GM21381 (cell line): ENCODE results near the gene ESRRB.

Source experiments
- ATAC-seq: cut with Tn5 transposase; IDR thresholded peaks from one replicate; pipeline ENCODE4 v1.9.1; 2021; ENCODE audit warnings: mild to moderate bottlenecking, moderate library complexity; ENCODE audit not compliant: unreplicated experiment

ESRRB gene

DNA sequence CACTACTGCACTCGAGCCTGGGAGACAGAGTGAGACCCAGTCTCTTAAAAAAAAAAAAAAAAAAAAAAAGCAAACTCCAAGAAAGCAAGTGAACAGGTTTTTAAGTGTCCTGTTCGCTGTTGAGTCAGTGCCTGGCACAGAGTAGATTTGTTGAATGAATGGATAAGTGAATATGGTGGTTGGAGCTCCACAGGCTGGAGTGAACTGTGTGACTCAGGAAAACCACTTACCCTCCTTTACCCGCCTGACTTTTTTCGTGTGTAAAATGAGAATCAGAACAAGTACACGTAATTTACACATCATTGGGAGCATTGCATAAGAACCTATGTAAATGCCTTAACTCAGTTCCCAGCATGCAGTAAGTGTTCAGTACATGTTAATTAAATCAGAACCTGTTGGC lies 24.0 kb upstream of the ESRRB start:
- no peak for ATAC-seq

DNA sequence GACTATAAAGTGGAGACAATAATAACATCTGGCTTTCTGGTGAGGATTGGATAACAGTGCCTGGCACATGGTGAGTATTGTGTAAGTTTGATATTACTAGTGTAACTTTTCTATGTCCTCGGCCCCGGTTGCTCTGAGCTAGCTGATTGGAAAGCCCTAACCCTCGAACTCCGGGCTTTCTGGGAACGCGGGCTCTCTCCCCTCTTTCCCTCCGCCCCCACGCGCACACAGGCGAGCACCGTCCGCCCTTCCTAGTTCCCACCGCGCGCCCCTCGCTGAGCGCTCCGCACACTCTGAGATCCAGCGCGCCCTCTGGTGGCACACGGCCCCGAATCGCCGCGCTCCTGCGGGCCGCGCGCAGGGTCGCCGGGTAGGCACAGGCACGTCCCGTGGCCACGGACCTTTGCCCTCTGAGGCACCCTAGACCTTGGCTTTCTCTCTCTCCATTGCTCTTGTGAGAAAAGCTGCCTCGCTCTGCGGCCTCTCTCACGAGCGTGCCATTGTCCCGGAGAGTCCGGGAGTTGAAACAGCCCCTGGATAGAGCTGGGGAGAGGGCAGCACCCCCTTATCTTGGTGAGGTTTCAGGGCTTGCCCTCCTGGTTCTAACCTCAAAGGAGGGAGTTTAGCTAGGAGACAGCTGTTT lies 23.2 kb upstream of the ESRRB start:
- no peak for ATAC-seq

DNA sequence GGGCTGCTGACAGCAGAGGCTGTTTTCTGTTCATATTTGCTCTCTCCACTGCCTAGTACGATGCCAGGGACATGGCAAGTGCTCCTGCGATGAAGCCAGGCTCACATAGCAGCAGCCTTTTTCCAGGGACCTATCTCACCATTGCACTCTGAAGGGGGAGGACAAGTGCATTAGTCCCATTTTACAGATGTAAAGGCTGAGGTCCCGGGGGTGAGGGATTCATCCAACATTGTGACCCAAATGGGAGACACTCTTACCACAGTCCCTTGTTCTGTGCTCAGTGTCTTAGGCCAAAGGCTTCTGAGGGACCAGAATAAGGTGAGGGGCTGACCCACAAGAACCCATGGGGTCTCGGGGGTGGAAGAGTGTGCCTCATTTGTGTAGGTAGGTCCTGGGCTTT lies 21.6 kb upstream of the ESRRB start:
- ATAC-seq: no peak

DNA sequence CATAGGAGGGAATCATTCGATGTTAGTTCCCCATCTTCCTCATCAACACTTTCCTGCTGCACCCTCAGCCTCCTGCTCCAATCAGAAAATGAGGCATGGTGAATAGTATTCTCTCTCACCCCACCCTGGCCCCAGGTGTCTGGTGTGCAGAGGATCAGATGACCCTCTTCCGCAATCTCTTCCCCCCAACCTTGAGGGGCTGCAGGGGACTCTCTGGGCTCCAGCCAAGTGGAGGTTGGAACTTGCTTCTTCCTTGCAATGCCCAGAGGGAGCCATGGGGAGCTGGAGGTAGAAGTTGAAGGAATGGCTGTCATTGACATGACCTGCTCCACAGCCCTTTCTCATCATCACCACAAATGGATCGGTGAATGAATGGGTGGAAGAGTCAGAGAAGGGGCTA lies 20.2 kb upstream of the ESRRB start:
- no peak for ATAC-seq

DNA sequence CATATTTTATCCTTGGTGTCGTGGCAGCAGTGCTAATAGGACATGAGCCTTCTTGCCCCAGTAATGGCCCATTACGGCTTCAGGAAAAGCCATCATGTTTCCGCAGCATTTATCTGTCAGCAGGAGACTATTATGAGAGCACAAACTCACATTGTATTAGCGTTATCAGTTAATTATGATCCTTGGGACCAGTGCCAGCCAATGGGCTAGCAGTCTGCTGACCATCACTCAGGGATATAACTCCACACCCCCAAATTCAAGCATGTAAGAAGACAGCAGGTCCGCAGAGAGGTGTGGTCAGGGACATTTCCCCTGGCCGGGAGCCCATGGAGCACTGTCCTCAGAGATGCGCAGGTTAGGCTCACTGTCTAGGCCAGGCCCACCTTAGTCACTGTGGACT lies 4.9 kb upstream of the ESRRB start:
- no peak for ATAC-seq

DNA sequence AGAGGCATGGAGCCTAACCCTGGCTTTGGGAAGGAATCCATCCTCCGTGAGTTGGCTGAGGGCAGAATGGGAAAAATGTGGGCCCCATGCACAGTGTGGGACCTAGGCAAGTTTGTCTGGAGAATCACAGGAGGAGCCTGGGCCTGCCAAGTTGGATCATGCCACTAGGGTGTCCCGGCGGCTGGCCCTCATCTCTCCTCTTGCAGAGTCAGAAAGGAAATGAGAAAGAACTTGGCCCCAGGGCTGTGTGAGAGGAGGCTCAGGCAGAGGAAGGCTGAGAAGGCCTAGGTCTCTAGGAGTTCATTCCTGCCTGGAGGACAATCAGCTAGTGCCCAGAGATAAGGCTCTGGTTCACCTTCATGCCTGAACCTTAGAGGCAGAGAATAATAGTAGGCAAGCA lies 2.5 kb upstream of the ESRRB start:
- no peak for ATAC-seq

DNA sequence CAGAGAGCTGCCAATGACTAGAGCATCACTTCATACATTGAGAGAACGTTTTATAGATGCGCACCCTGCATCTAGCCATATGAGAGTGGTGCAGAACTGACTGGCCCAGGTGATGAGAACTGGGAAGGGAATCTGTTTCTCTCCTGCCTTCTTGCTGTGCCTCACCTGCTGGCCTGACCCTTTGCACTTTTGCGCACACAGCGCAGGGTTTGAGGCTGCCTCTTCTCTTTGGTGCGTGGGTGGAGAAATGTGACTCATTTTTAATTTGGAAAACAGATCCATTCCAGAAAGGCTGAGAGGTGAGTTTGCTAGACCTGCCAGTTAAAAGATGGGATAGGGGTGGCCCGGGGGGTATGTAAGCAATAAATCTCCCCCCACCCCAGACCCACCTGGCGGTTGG lies 453 bp upstream of the ESRRB start:
- ATAC-seq: no peak

DNA sequence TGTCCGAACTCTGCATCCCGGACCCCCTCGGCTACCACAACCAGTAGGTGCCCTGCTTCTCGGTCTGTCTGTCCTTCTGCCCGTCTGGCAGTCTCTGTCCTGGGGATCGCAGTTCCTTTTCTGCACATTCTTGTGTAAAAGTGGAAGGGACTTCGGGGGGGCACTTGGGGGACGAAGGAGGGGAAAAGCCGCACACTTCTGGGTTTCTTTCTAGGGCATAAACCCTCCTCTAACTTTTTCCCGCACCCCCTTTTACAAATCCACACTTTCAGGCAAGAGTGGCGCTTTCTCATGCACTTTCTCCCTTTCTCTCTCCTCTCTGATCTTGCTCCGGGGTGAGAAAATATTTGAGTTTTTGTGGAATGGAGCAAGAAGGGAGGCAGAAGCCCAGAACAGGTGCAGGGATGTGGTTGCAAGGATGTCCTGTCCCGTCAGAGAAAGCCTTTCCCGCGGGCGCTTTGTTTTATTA lies 506 bp downstream of the ESRRB start:
- ATAC-seq: no peak

DNA sequence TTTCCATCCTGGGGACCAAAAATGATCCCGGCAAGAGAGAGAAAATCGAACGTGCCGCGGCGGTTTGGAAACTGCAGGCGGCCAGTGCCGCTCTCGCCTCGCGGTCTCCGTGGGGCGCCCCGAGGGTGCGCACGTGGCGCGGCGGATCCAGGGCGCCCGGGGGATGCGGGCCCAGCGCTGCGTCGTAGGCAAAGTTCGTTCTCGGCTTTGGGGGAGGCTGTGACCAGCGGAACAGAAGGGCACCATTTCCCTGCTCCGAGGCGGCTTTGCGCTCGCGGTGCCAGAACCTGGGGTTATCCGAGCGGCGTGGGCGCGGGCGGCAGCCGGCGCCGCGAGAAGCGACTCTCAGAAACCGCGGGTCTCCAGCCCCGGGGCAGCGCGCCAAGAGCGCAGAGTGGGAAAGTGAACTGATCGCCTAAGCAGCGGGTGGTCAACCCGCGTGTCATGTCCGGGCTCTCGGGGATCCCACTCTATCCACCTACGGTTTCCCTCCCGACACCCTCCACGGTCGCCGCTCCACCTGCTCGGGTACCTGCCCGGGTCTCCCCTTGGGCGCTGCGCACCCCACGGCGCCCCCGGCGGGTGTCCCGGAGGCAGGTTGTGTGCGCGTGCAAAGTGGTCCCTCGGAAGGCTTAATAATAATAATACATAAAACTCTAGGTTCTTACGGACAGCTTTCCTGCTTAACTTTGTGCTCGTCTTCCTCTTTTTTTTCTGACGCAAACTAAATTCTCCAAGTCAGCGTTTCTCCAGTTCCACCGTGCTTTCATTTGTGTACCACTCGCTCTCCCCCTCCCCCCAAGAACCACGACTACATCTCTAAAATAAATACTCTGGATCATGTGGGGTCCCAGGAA lies 1.2 kb downstream of the ESRRB start:
- ATAC-seq: no peak

DNA sequence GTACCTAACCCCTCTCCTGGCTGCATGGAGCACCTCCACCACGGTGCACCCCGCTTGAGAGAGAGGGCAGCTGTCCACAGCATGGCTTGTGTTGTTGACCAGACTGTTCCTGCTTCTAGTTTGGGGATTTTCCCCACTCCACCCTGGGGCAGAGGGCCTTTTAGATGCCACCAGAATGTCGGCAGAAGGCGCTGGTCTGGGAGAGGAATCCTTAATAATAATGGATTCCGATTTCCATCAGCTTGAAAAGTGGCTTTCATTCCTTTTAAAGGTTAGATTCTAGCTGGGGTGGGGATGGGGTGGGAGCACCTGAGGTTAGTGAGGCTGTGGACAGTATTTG lies 1.8 kb downstream of the ESRRB start:
- ATAC-seq: no peak

DNA sequence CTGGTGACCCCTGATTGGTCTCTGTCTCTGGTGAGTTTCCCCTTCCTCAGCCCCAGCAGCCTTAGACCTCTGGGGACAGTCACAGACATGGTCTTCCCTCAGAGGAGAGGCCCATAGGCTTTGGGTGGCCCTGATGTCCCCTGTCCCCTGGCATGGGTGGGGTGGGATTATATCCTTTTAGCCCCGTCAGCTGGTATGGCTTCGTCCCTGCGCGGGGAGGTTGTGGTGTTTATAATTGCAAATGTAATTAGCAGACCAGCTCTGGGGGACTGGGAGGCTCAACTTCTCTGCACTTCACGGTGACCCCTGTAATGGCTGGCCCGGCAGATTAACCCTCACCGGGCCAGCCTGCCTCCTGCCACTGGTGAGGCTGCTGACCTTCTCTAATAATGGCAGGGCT lies 5.1 kb downstream of the ESRRB start:
- no peak for ATAC-seq

DNA sequence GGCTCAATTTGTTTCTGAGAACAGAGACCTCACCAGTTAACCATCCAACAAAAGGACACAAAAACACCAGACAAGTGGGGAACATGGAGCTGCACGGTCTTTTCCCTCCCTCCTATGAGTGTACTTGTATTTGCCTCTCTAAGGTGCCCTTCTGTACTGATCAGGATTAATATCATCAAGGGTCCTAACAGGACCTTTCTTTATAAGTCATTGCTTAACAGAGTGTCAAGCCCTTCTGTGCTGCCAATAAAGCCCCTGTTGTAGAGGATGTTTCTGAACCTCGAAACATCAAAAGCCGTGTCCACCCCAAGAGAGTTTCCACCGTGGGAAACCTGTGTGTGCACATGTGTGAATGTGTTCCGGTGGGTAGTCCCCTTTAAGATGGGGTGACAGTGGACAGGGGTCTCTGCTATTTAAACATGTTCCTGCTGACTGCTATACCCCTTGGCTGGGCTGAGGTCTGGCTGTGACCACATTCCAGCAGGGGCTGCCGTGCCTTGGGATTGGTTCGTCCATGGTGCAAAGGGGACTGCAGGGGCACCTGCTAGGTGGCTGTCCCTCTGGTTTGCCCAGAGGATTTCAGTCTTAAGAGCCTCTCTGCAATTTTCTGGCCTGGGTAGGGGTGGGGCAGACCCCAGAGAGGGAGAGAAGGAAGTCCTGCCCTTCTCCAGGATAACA lies 6.0 kb downstream of the ESRRB start:
- no peak for ATAC-seq

DNA sequence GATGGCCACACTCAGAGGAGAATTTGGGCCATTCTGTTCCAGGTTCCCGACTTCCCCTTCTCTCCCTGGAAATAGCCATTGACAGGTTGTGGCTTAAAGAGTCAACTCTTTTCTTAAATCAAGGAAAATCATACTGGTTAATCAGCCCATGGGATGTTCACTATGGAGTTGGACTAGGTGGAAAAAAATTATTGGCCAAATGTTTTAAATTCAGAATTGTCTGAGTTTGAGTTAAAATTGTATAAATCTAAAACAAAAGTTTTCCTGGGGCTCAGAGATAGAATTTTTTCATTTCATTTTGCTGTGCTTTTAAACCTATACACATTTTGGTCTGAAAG lies 6.5 kb downstream of the ESRRB start:
- no peak for ATAC-seq

DNA sequence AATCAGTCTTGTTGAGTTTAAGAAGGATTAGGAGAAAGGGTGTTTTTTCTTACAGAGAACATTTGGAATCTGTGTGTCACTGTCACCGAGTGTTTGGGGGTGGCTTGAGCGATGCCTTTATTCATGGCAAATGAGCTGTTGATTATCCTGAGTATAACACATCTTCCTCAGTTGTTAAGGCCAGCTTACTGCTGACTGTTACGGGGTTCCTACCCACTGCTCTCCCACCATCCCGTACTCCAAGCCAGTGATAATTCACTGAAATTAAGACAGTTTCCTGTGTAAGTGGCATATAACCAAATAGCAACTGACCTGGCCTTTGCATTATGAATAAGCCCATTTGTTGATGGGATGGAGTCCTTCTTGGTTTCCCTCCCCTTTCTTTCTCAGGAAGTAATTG lies 9.5 kb downstream of the ESRRB start:
- ATAC-seq: no peak

DNA sequence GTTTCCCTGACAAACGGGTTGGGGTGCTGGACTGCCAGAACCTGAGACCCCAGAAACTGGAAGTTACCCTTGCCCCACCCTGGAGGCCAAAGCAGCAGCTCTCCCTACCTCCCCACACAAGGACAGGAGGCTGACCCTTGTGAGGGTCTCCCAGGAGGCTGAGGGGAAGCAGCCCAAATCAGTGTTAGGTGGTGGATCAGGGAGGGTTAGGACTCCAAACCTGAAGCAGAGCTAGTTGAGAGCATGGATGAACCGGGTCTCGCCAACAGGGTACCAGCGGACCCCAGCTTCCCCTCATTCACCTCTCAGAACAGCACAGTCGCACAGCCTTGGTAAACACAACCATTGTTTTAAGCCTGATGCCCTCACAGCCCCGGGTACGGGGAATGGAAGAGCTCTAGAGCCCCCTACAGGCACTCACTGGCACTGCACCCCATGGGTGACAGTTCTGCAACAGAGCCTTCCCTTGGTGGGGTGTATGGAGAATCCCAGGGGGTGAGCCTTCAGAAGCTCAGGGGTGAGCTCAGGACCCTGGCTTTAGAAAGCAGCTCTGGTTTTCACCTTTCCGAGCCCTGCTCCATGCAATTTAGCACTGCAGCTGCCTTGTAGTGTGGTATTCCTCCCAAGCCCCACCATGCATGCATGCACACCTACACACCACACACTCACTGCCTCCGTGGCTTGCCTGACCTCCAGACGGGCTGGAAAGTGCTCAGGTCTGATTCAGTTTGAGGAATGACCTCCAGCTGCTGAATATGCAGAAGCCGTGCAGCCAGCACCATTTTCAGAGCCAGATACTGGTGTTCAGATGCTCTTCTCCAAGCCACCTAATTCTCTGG lies 11.2 kb downstream of the ESRRB start:
- peak; percentile 75 for ATAC-seq

DNA sequence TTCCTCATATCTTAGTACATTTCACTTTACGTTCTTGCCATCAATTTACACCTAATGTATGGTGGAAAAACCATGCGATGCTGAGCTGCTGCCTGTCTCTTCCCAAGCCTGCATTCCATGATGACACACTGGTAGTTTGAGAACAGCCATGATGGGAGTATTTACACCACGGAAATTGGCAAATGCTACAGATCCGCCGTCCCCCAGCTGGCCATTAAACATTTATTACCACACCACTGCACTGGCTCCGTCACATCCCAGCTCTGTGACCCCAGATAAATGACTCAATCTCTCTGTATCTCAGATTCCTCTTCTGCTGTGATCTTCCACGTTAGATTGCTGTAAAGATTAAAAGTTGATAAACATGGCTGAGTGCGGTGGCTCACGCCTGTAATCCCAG lies 13.9 kb downstream of the ESRRB start:
- ATAC-seq: no peak

DNA sequence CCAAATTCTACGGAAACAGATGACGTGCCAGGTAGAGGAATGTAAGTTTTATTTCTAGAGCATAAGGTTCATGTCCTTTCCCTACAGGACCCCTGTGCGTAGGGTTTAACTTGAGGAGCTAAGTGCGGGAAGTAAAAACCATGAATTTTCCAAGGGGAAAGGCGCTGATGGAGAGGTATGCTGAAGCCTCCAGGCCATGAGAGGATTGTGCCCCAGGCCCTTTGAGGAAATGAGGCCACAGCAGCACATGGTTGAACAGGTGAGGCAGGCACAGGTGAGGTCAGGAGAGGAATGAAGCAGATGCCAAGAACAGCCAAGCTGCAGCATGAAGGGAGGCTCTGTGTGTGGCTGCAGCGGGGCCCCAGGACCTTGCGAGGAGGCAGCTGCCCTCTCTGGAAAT lies 14.7 kb downstream of the ESRRB start:
- ATAC-seq: no peak

DNA sequence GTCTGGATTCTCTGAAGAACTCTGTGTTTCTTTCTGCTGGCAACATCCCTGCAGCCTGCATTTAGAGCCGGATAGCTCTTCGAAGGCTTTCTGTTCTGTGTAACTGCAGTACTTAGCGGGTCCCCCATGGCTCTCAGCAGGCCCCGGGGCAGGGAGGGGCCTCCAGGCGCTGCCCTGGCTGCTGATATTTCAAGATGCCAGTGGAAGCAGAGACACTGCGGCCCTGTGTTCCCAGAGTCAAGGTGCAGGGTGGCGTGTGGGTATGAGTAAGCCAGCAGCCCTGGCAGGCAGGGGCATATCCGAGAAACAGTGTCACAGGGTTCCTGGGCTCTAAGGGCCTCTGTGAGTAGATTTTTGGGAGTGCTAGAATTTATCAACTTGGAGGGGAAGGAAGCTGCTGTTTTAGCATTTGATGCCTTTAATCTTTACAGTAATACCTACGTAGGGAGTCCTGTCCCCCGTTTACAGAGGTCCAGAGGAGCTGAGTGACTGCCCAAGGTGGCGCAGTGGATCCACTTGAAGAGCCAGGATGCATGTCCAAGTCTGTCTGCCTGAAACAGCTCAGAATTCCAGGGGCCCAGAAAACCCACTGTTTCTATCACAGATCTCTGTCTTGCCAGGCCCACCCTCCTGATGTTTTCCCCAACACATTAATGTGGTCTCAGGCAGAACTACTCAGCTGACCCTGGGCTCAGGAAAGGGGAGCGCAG lies 16.2 kb downstream of the ESRRB start:
- ATAC-seq: no peak

DNA sequence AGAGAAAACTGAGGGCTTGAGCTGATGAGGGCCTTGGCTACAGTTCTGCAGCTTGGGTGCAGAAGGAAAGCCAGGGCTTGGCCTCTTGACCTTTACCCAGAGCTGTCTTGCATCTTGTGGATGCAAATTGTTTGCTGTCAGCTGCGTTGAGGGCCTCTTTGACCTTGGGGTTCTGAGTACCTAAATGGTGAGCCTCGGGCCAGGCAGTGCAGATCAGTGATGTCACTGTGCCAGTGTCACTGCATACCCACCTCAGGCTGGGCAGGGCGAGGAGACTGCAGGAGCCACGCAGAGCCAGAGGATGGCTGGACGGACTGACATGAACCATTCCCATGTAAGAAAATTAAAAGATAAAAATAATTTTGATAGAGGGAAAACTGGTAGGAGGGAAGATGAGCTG lies 18.6 kb downstream of the ESRRB start:
- no peak for ATAC-seq

DNA sequence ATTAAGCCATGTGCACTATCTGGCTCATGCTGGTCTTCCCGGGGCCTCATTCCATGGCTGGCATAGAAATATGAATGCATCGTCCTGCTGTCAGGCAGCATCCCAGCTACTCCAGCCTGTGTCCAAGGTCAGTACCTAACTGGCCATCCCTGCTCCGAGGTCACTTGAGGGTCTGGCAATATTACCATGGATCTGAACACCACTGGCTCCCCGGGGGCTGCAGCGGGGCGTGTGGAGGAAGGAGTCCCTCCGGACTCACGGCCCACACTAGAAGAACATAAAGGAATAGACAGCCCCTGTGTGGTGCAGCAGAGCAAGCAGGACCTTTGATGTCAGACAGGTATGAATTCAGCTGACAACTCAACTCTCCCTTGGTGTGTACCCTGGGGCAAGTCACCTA lies 19.2 kb downstream of the ESRRB start:
- ATAC-seq: no peak

DNA sequence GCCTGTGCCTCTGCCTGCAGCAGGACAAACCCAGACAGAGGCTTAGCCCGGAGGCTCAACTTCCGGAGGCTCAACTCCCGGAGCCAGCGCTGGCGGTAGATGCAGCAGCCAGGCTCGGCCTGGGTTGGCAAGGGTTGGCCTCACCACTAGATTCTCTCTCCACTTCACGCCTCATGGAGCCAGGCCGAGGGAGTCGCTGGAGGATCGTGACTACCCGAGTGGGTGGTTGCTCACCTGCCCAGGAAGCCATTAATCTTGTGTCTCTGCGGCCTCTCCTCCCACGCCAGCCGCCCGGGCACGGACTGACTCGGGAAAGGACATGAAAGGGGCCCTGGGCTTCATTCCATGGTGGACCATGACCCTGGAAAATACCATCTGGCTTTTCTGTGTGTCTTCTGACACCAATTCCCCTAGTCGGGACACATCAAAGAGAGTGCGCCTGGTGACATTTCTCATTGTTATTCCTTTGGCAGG lies 20.8 kb downstream of the ESRRB start:
- ATAC-seq: no peak
